HG03045 (cell line): ENCODE results near the gene DDX10.

ENCODE experiments used
- ATAC-seq: cut with Tn5 transposase; IDR thresholded peaks from one replicate; pipeline ENCODE4 v1.9.1; 2021; ENCODE audit warnings: mild to moderate bottlenecking, moderate library complexity; ENCODE audit not compliant: unreplicated experiment

The DDX10 gene

DNA sequence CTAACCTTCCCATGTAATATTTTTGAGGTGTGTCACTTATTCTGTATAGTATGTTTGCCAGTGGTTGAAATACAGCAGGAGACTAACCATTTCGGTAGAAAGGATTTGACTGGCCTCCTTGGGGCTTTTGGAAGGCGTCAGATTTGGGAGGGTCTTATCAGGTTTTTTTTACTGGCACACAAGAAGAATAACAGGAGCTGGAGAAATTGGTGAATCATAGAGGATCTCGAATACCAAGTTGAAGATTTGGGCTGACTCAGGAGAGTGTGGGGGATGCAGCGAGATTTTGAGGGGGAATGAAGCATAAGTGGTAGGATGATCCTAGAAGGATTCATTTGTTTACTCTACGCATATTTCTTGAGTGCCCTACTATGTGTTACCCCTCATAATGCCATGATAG is 200.5 kb downstream of the DDX10 start:
- ATAC-seq = no peak

DNA sequence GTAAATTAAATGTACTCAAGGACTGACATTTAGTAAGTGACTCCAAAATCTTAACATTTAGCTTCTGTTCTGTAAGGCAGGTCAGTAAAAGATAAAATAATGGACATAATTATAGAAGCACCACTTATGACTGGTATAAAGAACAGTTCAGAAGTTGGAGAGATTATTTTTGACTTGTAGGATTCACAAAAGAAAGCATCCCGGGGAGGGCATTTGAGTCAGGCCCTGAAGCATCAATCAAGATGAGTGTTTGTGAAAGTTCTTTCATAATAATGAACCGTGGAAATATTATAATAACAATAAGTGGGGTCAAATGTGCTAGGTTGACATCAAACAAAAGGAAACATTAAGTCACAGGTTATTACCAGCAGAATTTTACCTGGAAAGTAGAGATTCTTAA is 201.9 kb downstream of the DDX10 start:
- no peak for ATAC-seq

- ATAC-seq = no peak
These were observed 205.6 kb downstream of the DDX10 start for GRCh38 chr11:108870373-108871020.

DNA sequence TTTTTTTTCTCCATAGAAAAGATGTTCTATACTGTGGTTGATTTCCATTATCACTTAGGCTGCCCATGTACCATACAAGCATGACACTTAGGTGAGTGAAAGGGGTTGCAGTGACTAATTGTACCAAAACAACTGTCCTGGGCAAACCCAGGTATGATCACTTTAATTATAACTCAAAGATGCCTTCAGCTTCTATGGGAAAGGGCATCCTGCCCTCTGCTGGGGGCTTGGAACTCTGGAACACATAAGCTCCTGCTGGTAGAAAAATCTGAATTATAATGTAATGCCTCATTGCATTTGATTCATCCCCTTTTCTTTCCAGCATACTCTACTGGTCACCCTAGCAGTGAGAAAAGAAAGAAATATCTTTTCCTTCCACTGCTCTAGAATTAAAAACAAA is 206.3 kb downstream of the DDX10 start:
- ATAC-seq = no peak

GRCh38 chr11:108871867-108872266 is 207.0 kb downstream of the DDX10 start:
- ATAC-seq = no peak

- ATAC-seq = no peak
These were observed 208.0 kb downstream of the DDX10 start for GRCh38 chr11:108872781-108873291.

GRCh38 chr11:108873310-108873709 is 208.4 kb downstream of the DDX10 start:
- no peak for ATAC-seq

DNA sequence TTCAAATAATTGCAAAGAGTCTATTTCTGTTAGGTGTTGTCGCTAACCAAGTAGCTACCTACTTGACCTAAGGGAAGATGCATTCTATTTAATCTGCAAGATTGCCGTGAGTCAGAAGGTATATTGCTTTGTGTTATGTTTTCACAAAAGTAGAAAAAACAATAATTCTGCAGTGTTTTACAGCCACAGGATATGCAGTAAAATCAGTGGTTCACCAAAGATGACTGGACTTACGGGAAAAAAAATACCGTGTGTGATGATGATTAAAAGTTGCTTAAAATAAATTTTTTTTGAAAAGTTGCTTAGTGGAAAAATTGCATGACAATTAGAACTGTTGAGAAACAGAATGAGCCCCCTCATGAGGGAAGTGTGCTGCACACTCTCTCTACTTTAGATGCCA is 209.1 kb downstream of the DDX10 start:
- ATAC-seq = no peak

GRCh38 chr11:108875134-108875533 is 210.3 kb downstream of the DDX10 start:
- ATAC-seq = no peak

DNA sequence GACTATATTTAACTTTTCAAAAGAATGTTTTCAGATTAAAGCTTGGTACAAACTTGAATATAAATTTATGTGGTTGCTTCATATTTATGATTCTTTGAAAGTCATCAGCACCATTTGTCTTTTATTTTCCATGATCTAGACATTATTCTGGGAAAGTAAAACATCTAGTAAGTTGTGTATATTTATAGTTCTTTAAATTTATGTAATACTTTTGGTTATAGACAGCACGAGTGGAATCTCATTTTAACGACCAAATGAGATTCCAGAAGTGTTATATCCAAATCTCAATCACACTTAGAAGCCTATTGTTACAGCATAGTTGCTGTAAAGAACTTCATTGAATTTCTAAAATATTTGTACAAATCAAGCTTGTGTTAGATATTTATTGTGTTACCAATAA is 212.3 kb downstream of the DDX10 start:
- no peak for ATAC-seq

DNA sequence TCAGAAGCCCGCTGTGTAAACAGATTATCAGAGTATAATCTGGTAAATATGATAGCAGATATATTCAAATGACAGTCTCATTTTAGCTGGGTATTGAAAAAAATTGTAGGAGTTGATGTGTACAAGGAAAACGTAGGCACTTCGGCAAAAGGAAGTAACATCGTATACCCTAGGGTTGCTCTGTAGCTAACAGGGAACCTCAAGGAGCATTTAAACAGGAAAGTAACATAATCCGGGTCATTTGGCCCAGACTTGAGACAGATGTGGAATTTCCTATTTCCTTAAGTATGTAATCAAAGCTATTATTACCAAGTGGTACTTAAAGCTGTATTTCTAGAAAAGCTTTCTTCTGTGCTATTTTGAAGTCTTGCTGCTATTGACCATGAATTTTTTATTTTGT is 215.6 kb downstream of the DDX10 start:
- no peak for ATAC-seq

DNA sequence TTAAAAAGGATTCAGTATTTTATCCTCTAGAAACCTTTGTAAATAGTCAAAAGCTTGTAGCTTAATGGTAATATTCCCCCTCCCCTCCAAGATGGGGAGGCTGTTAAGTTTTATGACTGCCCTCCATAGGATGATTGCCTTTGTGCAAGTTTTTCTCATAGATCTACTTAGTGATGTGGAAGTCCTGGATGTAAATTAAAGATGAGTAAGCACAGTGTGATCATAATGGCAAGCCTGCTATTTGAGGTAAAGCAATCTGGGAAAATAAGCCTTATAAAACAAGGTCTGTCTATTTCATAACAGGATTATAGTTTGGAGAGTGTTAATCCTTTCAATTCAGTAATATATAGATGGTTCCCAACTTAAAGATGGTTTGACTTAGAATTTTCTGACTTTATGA is 216.3 kb downstream of the DDX10 start:
- ATAC-seq = no peak

DNA sequence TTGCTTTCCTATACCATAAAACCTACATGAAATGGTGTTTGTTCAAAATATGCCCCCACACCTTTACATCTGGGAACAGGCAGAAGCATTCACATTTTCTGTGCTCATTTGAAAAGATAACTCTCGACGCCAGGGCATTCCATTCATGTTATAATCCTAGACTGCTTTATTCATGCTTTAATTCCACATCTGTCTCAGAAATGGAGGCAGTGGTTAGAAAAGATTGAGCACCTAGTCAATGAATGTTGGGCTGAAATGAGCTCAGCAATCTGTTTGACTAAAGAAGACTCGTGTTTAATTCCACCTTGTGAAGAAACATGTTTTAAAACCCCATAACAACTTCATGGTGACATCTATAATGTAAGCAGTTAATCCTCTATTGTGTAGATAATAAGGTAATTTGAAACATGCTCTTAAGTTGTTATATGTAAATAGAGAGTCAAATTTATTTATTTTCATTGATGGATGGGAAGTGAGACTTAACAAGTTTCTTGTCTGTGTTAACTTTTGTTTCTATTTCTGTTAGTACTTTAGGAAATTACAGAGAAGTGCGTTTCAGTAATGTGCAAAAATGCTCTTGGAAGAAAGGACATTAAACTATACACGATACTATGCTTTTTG is 217.5 kb downstream of the DDX10 start:
- no peak for ATAC-seq

- no peak for ATAC-seq
These were observed 221.3 kb downstream of the DDX10 start for GRCh38 chr11:108886005-108886659.

- no peak for ATAC-seq
These were observed 221.8 kb downstream of the DDX10 start for GRCh38 chr11:108886660-108887009.

GRCh38 chr11:108887436-108888238 is 222.8 kb downstream of the DDX10 start:
- ATAC-seq = no peak

DNA sequence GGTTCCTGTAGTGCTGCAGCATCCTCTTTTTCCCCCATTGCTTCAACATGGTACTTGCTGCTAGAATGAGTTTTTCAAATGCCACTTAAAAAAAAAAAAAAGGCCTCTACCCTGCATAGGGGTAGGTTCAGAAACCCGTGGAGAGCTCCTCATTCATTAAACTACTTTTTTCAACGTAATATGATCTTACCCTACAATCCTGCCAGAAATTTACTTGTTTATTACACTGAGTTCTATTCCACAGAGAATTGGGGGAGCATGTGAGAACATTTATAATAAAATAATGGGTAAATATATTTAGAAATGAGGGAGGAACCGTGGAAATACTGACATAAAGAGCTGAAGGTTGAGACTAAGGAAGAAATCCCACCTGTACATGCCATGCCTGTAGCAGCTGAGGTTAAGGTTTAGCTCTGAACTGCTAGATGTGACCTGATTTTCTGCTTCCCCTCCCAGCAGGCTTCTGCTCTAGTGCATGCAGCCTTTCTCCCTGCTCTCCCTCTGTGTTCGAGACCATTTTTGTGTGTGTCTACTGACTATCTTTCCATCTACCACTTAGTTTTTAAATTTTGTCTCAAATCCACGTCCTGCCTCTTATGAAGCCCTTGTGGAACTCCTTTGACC is 225.7 kb downstream of the DDX10 start:
- no peak for ATAC-seq

DNA sequence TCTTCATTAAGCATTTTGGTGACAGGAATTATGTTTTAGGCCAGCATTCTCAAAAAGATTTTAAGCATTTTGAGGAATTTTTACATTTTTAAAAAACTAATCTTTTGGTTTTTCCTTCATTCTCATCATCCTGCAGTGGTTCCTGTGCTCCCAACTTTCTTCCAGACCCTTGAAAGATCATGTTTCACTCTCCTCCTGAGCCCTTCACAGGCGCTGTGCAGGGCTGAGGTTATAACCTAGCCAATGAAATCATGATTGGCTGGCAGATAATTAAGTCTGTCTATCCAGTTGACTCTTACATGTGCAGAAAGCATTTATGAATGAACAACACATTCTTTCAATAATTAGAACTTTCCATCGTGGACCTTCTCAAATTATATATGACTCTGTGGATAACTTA is 226.3 kb downstream of the DDX10 start:
- ATAC-seq = no peak

- no peak for ATAC-seq
These were observed 227.1 kb downstream of the DDX10 start for GRCh38 chr11:108891909-108892511.

DNA sequence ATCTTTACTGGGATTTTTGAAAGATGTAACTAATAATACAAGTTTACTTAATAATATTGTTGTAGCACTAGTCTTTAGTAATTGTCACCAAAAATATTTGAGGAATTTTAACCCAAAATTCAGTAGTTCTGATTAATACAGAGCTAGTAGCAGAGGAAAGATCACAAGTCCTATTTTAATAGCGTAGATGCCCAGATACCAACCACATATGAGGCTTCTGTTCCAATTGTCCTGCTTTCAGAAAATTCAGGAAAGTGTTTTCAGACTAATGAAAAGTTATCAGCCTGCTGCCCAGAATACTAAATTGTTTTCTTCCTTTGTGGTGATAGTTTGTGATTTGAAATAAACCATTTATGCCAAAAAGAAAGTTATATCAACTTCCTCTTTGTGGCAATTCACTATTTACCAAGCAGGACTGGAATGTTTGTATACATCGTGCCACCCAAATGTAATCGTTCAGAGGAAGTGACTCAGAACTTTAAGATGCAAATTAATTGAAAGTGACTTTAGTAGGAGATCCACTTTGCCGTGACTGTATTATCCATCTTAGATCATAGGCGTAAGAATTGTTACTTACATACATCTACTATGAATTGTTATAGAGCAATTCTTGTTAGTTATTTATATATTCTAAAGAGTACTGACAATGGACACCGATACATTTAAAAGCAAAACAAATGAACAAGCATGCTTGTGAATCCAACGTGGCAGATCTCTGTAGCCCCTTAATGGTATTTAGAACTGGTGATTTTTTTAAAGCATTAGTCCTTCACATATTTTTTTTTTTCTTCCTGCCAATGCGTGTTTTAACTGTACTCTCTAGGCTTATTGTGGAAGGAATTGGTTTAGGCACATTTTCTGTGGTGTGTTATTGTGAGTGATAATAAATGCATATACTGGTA is 231.0 kb downstream of the DDX10 start:
- no peak for ATAC-seq
